CD14-positive monocyte (primary cell): ENCODE data around the gene FAF2. TPM values are rescaled to one million over a fixed set of nuclear protein-coding genes. Genes with fewer than 3 reads are reported as not detected.

ENCODE experiments used
- DNase-seq, 3 donors: peaks; one replicate each; pipeline ENCODE4 v3.0.0-alpha.2; 2011 to 2022
- H2AFZ ChIP-seq: 2 replicates; pipeline ENCODE4 v1.6.0; 2012; ENCODE audit warnings: mild to moderate bottlenecking, low read depth, low read length, inconsistent platforms; ENCODE audit not compliant: insufficient read depth, poor library complexity, severe bottlenecking
- H3K27ac ChIP-seq, 2 donors: 1 replicate in 1 of 2; 2 replicates in 1 of 2; pipeline ENCODE4 v1.5.1; 2012 to 2013; ENCODE audit warnings: low read length in 2 of 2, control low read depth in 1 of 2, inconsistent platforms in 1 of 2, low read depth in 1 of 2, mild to moderate bottlenecking in 1 of 2
- H3K27me3 ChIP-seq, 2 donors: one replicate each; pipeline versions ENCODE4 v1.6.0 to v1.6.1; 2011 to 2013; ENCODE audit warnings: low read length in 2 of 2; ENCODE audit not compliant: control insufficient read depth in 2 of 2, insufficient read depth in 2 of 2
- H3K36me3 ChIP-seq, 2 donors: replicated peaks in 1 of 2; 1 replicate in 1 of 2; 2 replicates in 1 of 2; pipeline versions ENCODE4 v1.5.1 to v1.6.1; 2012 to 2013; ENCODE audit warnings: low read length in 2 of 2, control low read depth in 1 of 2, inconsistent platforms in 1 of 2, mild to moderate bottlenecking in 1 of 2; ENCODE audit not compliant: insufficient read depth in 2 of 2, control insufficient read depth in 1 of 2
- H3K4me1 ChIP-seq, 2 donors: 1 replicate in 1 of 2; 2 replicates in 1 of 2; pipeline versions ENCODE4 v1.5.1 to v1.6.1; 2012 to 2013; ENCODE audit warnings: low read length in 2 of 2, control low read depth in 1 of 2, inconsistent platforms in 1 of 2, mild to moderate bottlenecking in 1 of 2, moderate library complexity in 1 of 2; ENCODE audit not compliant: insufficient read depth in 2 of 2, control insufficient read depth in 1 of 2
- H3K4me2 ChIP-seq: replicated peaks from 2 replicates; pipeline ENCODE3; 2012; ENCODE audit warnings: low read length, moderate library complexity, mild to moderate bottlenecking; ENCODE audit not compliant: poor library complexity, severe bottlenecking; ENCODE audit errors: extremely low read depth
- H3K4me3 ChIP-seq, 3 experiments: fragments of 200-600 bp in 1 of 3; sonication (generic) in 1 of 3; replicated peaks in 1 of 3; 1 replicate in 2 of 3; 2 replicates in 1 of 3; pipeline ENCODE4 v1.5.1; 2011 to 2013; ENCODE audit warnings: low read length in 3 of 3, mild to moderate bottlenecking in 3 of 3, control low read depth in 2 of 3, low read depth in 2 of 3, inconsistent platforms in 1 of 3, moderate library complexity in 1 of 3
- H3K79me2 ChIP-seq: 2 replicates; pipeline ENCODE4 v1.6.0; 2012; ENCODE audit warnings: mild to moderate bottlenecking, control low read depth, inconsistent platforms, low read length, moderate library complexity; ENCODE audit not compliant: insufficient read depth
- H3K9ac ChIP-seq: 2 replicates; pipeline ENCODE4 v1.6.0; 2017; ENCODE audit warnings: low read length, mild to moderate bottlenecking; ENCODE audit not compliant: insufficient read depth, poor library complexity, severe bottlenecking
- H3K9me3 ChIP-seq, 2 donors: replicated peaks in 1 of 2; 1 replicate in 1 of 2; 2 replicates in 1 of 2; pipeline versions ENCODE4 v1.5.1 to v1.6.1; 2012 to 2013; ENCODE audit warnings: low read length in 2 of 2, control low read depth in 1 of 2; ENCODE audit not compliant: control insufficient read depth in 1 of 2, insufficient read depth in 1 of 2
- H4K20me1 ChIP-seq: 2 replicates; pipeline ENCODE4 v1.6.0; 2012; ENCODE audit warnings: mild to moderate bottlenecking, low read length, control low read depth, moderate library complexity; ENCODE audit not compliant: insufficient read depth
- H3K27ac Mint-ChIP-seq, 7 donors: one replicate each; pipeline ENCODE4 v1.8.0; 2020; ENCODE audit warnings: mild to moderate bottlenecking in 7 of 7, mixed read lengths in 7 of 7, moderate library complexity in 6 of 7, inconsistent platforms in 2 of 7
- H3K27me3 Mint-ChIP-seq, 3 donors: one replicate each; pipeline ENCODE4 v1.8.0; 2021 to 2022; ENCODE audit warnings: low read depth in 3 of 3, mild to moderate bottlenecking in 3 of 3, mixed read lengths in 3 of 3, moderate library complexity in 3 of 3, inconsistent platforms in 1 of 3
- H3K36me3 Mint-ChIP-seq, 2 donors: one replicate each; pipeline ENCODE4 v1.8.0; 2020; ENCODE audit warnings: mixed read lengths in 2 of 2, inconsistent platforms in 1 of 2, mild to moderate bottlenecking in 1 of 2
- H3K4me1 Mint-ChIP-seq: one replicate; pipeline ENCODE4 v1.8.0; 2020; ENCODE audit warnings: mild to moderate bottlenecking, mixed read lengths
- H3K4me3 Mint-ChIP-seq, 2 donors: one replicate each; pipeline ENCODE4 v1.8.0; 2020; ENCODE audit warnings: mild to moderate bottlenecking in 2 of 2, mixed read lengths in 2 of 2, moderate library complexity in 1 of 2
- H3K9me3 Mint-ChIP-seq, 7 donors: one replicate each; pipeline ENCODE4 v1.8.0; 2020 to 2022; ENCODE audit warnings: mixed read lengths in 7 of 7, mild to moderate bottlenecking in 6 of 7, moderate library complexity in 6 of 7, inconsistent platforms in 2 of 7
- CTCF ChIP-seq: fragments of 200-600 bp; IDR thresholded peaks from one replicate; pipeline ENCODE4 v1.8.0; 2022; ENCODE audit warnings: antibody characterized with exemption, mild to moderate bottlenecking
- WGBS: methylation state at CpG from one replicate; pipeline ENCODE4 v1.1.5; 2013; ENCODE audit warnings: missing lambda C conversion rate; ENCODE audit not compliant: insufficient coverage; 5-methylcytosine and 5-hydroxymethylcytosine counted together
- intact Hi-C, 2 donors: fragments of 100-400 bp; cut with micrococcal nuclease; formaldehyde crosslinking; loops; one replicate each; pipeline versions ENCODE4 v1.15.0 to v1.15.1; 2023
- polyA plus RNA-seq, 3 donors: library from polyadenylated mRNA; depleted of rRNA in 1 of 3; unstranded in 2 of 3; stranded (reverse) in 1 of 3; fragments of 300-500 nt in 2 of 3; fragments of >200 nt in 1 of 3; fragmentation: Illumina TruSeq in 2 of 3; gene quantifications; 1 replicate in 2 of 3; 2 replicates in 1 of 3; pipeline ENCODE4 v1.2.3, GENCODE V29; 2012 to 2021

The FAF2 gene
- polyA plus RNA-seq, 3 donors = 11.5 to 14.8 (median 12.2) TPM

GRCh38 chr5:176501333-176501732 lies 53.1 kb downstream of the FAF2 start:
- H2AFZ ChIP-seq = no peak overlapping the region
- H3K9me3 Mint-ChIP-seq = no peaks in the 10 kb centered on the region
- intact Hi-C loops = no loop called here
- H3K9ac ChIP-seq = no peak overlapping the region
- H3K4me1 ChIP-seq = no peaks in the 10 kb centered on the region
- H3K4me1 Mint-ChIP-seq = no peaks in the 10 kb centered on the region
- no peak for TF ChIP-seq CTCF
- no peak for DNase-seq
- peaks cover 80 to 96% of the 10 kb centered on the region in 2 donors for H3K36me3 Mint-ChIP-seq
- H3K27me3 Mint-ChIP-seq = no peaks in the 10 kb centered on the region
- H3K27ac Mint-ChIP-seq = no peak overlapping the region
- H3K27ac ChIP-seq = peak overlapping the region in 1 of 2 donors; percentile 11
- no peak overlapping the region for H3K4me3 ChIP-seq
- peaks cover 84 to 100% of the 10 kb centered on the region in 2 donors for H3K36me3 ChIP-seq
- WGBS = no CpG with 5 or more reads among the region's 1 CpG
- H3K9me3 ChIP-seq = no peaks in the 10 kb centered on the region
- H3K27me3 ChIP-seq = no peaks in the 10 kb centered on the region
- no peak overlapping the region for H3K4me3 Mint-ChIP-seq
- no peak overlapping the region for H3K4me2 ChIP-seq
- H4K20me1 ChIP-seq = no peaks in the 10 kb centered on the region
- H3K79me2 ChIP-seq = no peaks in the 10 kb centered on the region

- Mint-ChIP-seq H3K9me3 (no peaks in the 10 kb centered on the region), H3K36me3 (peaks cover 80 to 98% of the 10 kb centered on the region in 2 donors), H3K27ac (peak overlapping the region in 1 of 7 donors; percentile 66), H3K4me1 (no peaks in the 10 kb centered on the region), H3K27me3 (no peaks in the 10 kb centered on the region), H3K4me3 (no peak overlapping the region)
- no peak overlapping the region for H2AFZ ChIP-seq
- DNase-seq = no peak
- no peak overlapping the region for H3K4me2 ChIP-seq
- H3K4me3 ChIP-seq = no peak overlapping the region
- intact Hi-C loops = no loop called here
- 100% methylated on average over 3 of the region's 5 CpGs for WGBS
- H3K9ac ChIP-seq = no peak overlapping the region
- H3K9me3 ChIP-seq = no peaks in the 10 kb centered on the region
- H3K36me3 ChIP-seq = peaks cover 80 to 100% of the 10 kb centered on the region in 2 donors
- no peaks in the 10 kb centered on the region for H3K27me3 ChIP-seq
- no peaks in the 10 kb centered on the region for H4K20me1 ChIP-seq
- no peaks in the 10 kb centered on the region for H3K79me2 ChIP-seq
- no peaks in the 10 kb centered on the region for H3K4me1 ChIP-seq
- H3K27ac ChIP-seq = no peak overlapping the region
- no peak for TF ChIP-seq CTCF
Measured at GRCh38 chr5:176503496-176503895, 55.3 kb downstream of the FAF2 start.
